ENCODE results near the gene SMAD6.

DNA sequence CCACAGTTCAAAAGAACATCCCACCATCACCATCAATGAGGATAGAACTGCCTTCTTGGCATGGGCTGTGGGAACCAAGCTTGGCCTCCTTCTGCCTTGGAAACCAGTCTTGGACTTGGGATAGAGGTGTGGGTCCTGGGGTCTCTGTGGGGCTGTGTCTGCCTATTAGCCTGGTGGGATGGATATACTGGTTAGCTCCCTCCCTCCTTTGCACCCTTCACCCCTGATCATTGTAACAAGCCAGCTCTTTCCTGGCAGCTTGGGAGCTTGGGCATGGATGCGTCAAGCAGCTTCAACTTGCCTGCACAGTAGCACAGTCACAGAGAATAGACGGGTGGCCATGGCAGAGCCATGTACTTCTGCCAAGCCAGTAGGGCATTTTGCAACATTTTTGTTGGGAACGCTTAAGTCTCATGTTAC lies 65.2 kb downstream of the SMAD6 start:
- TF ChIP-seq, protein P1, sequence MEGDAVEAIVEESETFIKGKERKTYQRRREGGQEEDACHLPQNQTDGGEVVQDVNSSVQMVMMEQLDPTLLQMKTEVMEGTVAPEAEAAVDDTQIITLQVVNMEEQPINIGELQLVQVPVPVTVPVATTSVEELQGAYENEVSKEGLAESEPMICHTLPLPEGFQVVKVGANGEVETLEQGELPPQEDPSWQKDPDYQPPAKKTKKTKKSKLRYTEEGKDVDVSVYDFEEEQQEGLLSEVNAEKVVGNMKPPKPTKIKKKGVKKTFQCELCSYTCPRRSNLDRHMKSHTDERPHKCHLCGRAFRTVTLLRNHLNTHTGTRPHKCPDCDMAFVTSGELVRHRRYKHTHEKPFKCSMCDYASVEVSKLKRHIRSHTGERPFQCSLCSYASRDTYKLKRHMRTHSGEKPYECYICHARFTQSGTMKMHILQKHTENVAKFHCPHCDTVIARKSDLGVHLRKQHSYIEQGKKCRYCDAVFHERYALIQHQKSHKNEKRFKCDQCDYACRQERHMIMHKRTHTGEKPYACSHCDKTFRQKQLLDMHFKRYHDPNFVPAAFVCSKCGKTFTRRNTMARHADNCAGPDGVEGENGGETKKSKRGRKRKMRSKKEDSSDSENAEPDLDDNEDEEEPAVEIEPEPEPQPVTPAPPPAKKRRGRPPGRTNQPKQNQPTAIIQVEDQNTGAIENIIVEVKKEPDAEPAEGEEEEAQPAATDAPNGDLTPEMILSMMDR (IDR thresholded peaks at IDR 0.05; ENCODE audit: low read depth, low read length, poor library complexity, severe bottlenecking) = no peak
- TF ChIP-seq EZH2phosphoT487 (IDR thresholded peaks at IDR 0.05; ENCODE audit: borderline replicate concordance, low read length) = no peak

Data from DOHH2 (cell line).